T-cell (primary cell): ENCODE results near the gene HAPLN3. TPM values are rescaled to one million over a fixed set of nuclear protein-coding genes. Genes with fewer than 3 reads are reported as not detected.
"Not testable (repeated sequence)": the region's sequence is repeated elsewhere in the genome, so short reads cannot be mapped to it uniquely, and the experiment has no call there.

ENCODE experiments used
- ATAC-seq, 4 experiments: fragments of 200-7000 bp in 3 of 4; fragments of 150-1000 bp in 1 of 4; cut with Tn5 transposase; replicated peaks in 1 of 4; 1 replicate in 3 of 4; 2 replicates in 1 of 4; pipeline ENCODE4 v1.10.0; 2021; ENCODE audit warnings: moderate library complexity in 3 of 4, mild to moderate bottlenecking in 2 of 4, moderate number of reproducible peaks in 1 of 4
- CTCF ChIA-PET, 2 donors: fragments of 300-600 bp; sonication (Branson Sonifier 250); formaldehyde crosslinking; loops; one replicate each; lab custom pipeline; 2022; ENCODE audit warnings: antibody characterized with exemption in 2 of 2; lab: Charles Lee
- POLR2A ChIA-PET, 2 donors: fragments of 300-600 bp; sonication (Branson Sonifier 250); formaldehyde crosslinking; loops; one replicate each; lab custom pipeline; 2022; ENCODE audit warnings: antibody characterized with exemption in 2 of 2; lab: Charles Lee
- DNase-seq, 35 experiments: peaks; one replicate each; pipeline versions ENCODE4 v3.0.0 to v3.0.0-alpha.2; 2013 to 2023
- H3K27ac ChIP-seq: one replicate; pipeline ENCODE4 v1.5.1; 2013; ENCODE audit warnings: low read length
- H3K27me3 ChIP-seq, 2 experiments: replicated peaks in 1 of 2; 1 replicate in 1 of 2; 2 replicates in 1 of 2; pipeline versions ENCODE4 v1.6.1 to v1.7.0; 2013; ENCODE audit warnings: low read length in 1 of 2, mixed read lengths in 1 of 2; ENCODE audit not compliant: control insufficient read depth in 2 of 2, insufficient read depth in 2 of 2; ENCODE audit errors: extremely low read depth in 1 of 2
- H3K36me3 ChIP-seq, 2 donors: 1 replicate in 1 of 2; 2 replicates in 1 of 2; pipeline versions ENCODE4 v1.6.1 to v1.7.0; 2013; ENCODE audit warnings: low read length in 1 of 2; ENCODE audit not compliant: control insufficient read depth in 2 of 2, insufficient read depth in 1 of 2; ENCODE audit errors: extremely low read depth in 1 of 2
- H3K4me1 ChIP-seq, 2 experiments: 1 replicate in 1 of 2; 2 replicates in 1 of 2; pipeline versions ENCODE4 v1.6.1 to v1.7.0; 2013; ENCODE audit warnings: low read length in 2 of 2, mixed read lengths in 1 of 2; ENCODE audit not compliant: insufficient read depth in 2 of 2, control insufficient read depth in 1 of 2; ENCODE audit errors: extremely low read depth in 1 of 2
- H3K4me3 ChIP-seq, 2 donors: 1 replicate in 1 of 2; 2 replicates in 1 of 2; pipeline versions ENCODE4 v1.5.1 to v1.7.0; 2013; ENCODE audit warnings: mild to moderate bottlenecking in 2 of 2, low read length in 1 of 2, moderate library complexity in 1 of 2; ENCODE audit not compliant: control insufficient read depth in 1 of 2; ENCODE audit errors: extremely low read depth in 1 of 2
- H3K9me3 ChIP-seq: 2 replicates; pipeline ENCODE4 v1.7.0; 2013
- H3K27ac Mint-ChIP-seq, 2 donors: one replicate each; pipeline ENCODE4 v1.8.0; 2020 to 2021; ENCODE audit warnings: mild to moderate bottlenecking in 2 of 2, mixed read lengths in 2 of 2
- H3K27me3 Mint-ChIP-seq, 2 donors: one replicate each; pipeline ENCODE4 v1.8.0; 2021 to 2022; ENCODE audit warnings: mixed read lengths in 2 of 2
- H3K36me3 Mint-ChIP-seq: one replicate; pipeline ENCODE4 v1.8.0; 2021; ENCODE audit warnings: mixed read lengths
- H3K4me1 Mint-ChIP-seq, 3 donors: one replicate each; pipeline ENCODE4 v1.8.0; 2020 to 2022; ENCODE audit warnings: mixed read lengths in 3 of 3, mild to moderate bottlenecking in 1 of 3
- H3K4me3 Mint-ChIP-seq, 3 donors: one replicate each; pipeline ENCODE4 v1.8.0; 2020 to 2022; ENCODE audit warnings: mild to moderate bottlenecking in 3 of 3, mixed read lengths in 3 of 3, moderate library complexity in 3 of 3
- H3K9me3 Mint-ChIP-seq, 3 donors: one replicate each; pipeline ENCODE4 v1.8.0; 2020 to 2022; ENCODE audit warnings: mixed read lengths in 3 of 3
- WGBS: methylation state at CpG from one replicate; pipeline ENCODE4 v1.1.5; 2013; ENCODE audit warnings: missing lambda C conversion rate; ENCODE audit not compliant: insufficient coverage; 5-methylcytosine and 5-hydroxymethylcytosine counted together
- total RNA-seq, 35 experiments: library from RNA in 6 of 35; stranded (reverse) in 6 of 35; fragments of 120-200 nt in 1 of 35; gene quantifications; one replicate each; pipeline versions ENCODE4 v1.2.1 to v1.2.4 and lab custom pipeline; 2013 to 2026

The HAPLN3 gene, protein sequence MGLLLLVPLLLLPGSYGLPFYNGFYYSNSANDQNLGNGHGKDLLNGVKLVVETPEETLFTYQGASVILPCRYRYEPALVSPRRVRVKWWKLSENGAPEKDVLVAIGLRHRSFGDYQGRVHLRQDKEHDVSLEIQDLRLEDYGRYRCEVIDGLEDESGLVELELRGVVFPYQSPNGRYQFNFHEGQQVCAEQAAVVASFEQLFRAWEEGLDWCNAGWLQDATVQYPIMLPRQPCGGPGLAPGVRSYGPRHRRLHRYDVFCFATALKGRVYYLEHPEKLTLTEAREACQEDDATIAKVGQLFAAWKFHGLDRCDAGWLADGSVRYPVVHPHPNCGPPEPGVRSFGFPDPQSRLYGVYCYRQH
- total RNA-seq, result 100 to 1,000 TPM in 4 of 5 donors, 10 to 100 TPM in 1; 86.2 to 187 (median 156) TPM
- 49.0 TPM for total RNA-seq (2013)
- 60.5 to 345 (median 152) reads per million in 29 experiments for total RNA-seq (lab: John Stamatoyannopoulos, UW)

DNA sequence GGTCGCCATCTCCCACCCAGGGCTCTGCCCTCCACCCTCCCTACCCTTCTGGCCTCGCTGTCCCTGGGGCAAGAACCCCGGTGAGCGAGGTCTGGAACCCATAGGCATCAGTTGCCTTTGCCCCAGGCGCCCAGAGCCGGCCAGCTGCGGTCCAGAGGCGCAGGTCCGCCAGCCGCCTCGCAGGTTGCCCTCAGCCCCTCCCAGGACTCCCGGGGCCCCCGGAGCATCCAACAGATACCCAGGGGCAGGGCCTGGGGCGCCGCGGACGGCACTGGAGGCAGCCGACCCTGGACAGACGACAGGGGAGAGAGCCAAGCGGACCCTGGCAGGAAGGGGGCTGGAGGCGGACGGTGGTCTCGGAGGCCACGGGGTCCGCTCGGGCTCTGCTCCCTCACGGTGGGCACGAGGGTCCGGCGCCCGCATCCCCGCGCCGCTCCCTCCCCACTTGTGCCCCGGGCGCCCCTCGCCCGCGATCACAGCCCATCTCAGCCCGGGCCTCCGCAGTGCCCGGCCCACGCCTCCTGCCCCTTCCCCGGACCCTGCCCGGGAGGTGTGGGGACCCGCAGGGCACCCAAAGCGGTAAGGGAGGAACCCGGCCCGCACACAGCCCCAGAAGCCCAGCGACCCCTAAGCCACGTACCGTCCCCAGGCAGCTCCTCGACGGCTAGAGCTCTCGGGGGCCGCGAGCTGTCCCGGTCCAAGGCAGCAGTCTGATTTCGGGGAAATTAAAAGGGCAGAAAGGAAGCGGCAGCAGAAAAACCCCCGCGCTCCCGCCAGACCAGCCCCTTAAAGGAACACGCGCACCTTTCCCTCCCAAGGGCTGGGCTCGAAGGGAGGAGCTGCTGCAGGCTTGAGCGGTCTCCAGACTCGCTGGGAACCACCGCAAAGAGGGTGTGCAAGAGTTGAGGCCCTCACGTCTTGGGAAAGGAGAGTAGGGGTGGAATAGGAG, at the start of gene HAPLN3:
Gene HAPLN3, minus strand, starts transcription at position 726 of the 949 bp plus-strand sequence. CDS start 8,246 bp downstream, outside the sequence.
- Mint-ChIP-seq H3K4me1 (peaks cover 43 to 45% (median 44%) of the 10 kb centered on the region in 3 donors), H3K27ac (peak within 1 kb of the TSS; percentile 84 to 88), H3K9me3 (no peaks in the 10 kb centered on the region), H3K27me3 (peaks cover 0 to 1% of the 10 kb centered on the region in 2 donors), H3K4me3 (peak within 1 kb of the TSS; percentile 81 to 88 (median 87)), H3K36me3 (no peaks in the 10 kb centered on the region)
- H3K4me1 ChIP-seq, result peaks cover 25 to 43% of the 10 kb centered on the region in 2 experiments
- under 1% methylated on average over 63 of the region's 70 CpGs for WGBS
- ChIA-PET POLR2A (interaction anchor here in 1 of 2 donors (0.6 kb wide), 1 partner anchor 434 kb away, joined by 5 read pairs; no protein-coding TSS in a partner anchor), CTCF (interaction anchor here (0.6 to 6.3 kb wide), 11 partner anchors 9 to 417 kb away, joined by 3 to 44 read pairs (median 5); no protein-coding TSS in a partner anchor)
- H3K36me3 ChIP-seq, result peaks cover 5 to 9% of the 10 kb centered on the region in 2 donors
- peak in 31 of 35 experiments; percentile 17 to 66 (median 38) for DNase-seq
- peak within 1 kb of the TSS; percentile 36 for H3K27ac ChIP-seq
- peak within 1 kb of the TSS; percentile 85 to 86 for H3K4me3 ChIP-seq
- no peaks in the 10 kb centered on the region for H3K9me3 ChIP-seq
- peak; percentile 31 to 45 (median 36) for ATAC-seq
- H3K27me3 ChIP-seq, result peaks cover 0 to 19% of the 10 kb centered on the region in 2 experiments

GRCh38 chr15:88940110-88940675, 44.8 kb upstream of the HAPLN3 start:
- no peaks in the 10 kb centered on the region for H3K9me3 ChIP-seq
- H3K36me3 ChIP-seq, result no peaks in the 10 kb centered on the region
- 90% methylated on average over 3 of the region's 4 CpGs for WGBS
- H3K27me3 ChIP-seq, result peaks cover 0 to 2% of the 10 kb centered on the region in 2 experiments
- no peak for ATAC-seq
- H3K4me1 ChIP-seq, result no peaks in the 10 kb centered on the region
- no peak overlapping the region for H3K4me3 ChIP-seq
- Mint-ChIP-seq H3K27me3 (no peaks in the 10 kb centered on the region), H3K4me1 (no peaks in the 10 kb centered on the region), H3K4me3 (no peak overlapping the region), H3K9me3 (no peaks in the 10 kb centered on the region), H3K27ac (no peak overlapping the region), H3K36me3 (no peaks in the 10 kb centered on the region)
- H3K27ac ChIP-seq, result no peak overlapping the region
- ChIA-PET CTCF (no interaction called here), POLR2A (no interaction called here)
- no peak for DNase-seq

- H3K9me3 Mint-ChIP-seq, result peaks cover 0 to 4% (median 2%) of the 10 kb centered on the region in 3 donors
- Histone ChIP-seq H3K4me1 (no peaks in the 10 kb centered on the region), H3K27me3 (peaks cover 0 to 2% of the 10 kb centered on the region in 2 experiments), H3K9me3 (no peaks in the 10 kb centered on the region), H3K36me3 (no peaks in the 10 kb centered on the region), H3K4me3 (no peak overlapping the region), H3K27ac (no peak overlapping the region)
- peaks cover 3% of the 10 kb centered on the region in 2 donors for H3K27me3 Mint-ChIP-seq
- ChIA-PET CTCF (no interaction called here), POLR2A (interaction anchor here in 1 of 2 donors (0.7 kb wide), 1 partner anchor 17 kb away, joined by 7 read pairs; no protein-coding TSS in a partner anchor)
- H3K4me1 Mint-ChIP-seq, result no peaks in the 10 kb centered on the region
- H3K4me3 Mint-ChIP-seq, result no peak overlapping the region
- DNase-seq (no peak), ATAC-seq (no peak)
- no peaks in the 10 kb centered on the region for H3K36me3 Mint-ChIP-seq
- WGBS, result 70% methylated on average over 1 of the region's 2 CpGs
- H3K27ac Mint-ChIP-seq, result no peak overlapping the region
Observed at GRCh38 chr15:88939486-88939806, 44.1 kb upstream of the HAPLN3 start.

GRCh38 chr15:88938802-88939485, 43.6 kb upstream of the HAPLN3 start:
- H3K36me3 ChIP-seq, result no peaks in the 10 kb centered on the region
- no peaks in the 10 kb centered on the region for H3K9me3 ChIP-seq
- H3K36me3 Mint-ChIP-seq, result no peaks in the 10 kb centered on the region
- H3K27ac Mint-ChIP-seq, result no peak overlapping the region
- ChIA-PET POLR2A (interaction anchor here in 1 of 2 donors (0.7 kb wide), 1 partner anchor 16 kb away, joined by 7 read pairs; no protein-coding TSS in a partner anchor), CTCF (no interaction called here)
- H3K27me3 ChIP-seq, result peaks cover 0 to 2% of the 10 kb centered on the region in 2 experiments
- DNase-seq (no peak), ATAC-seq (no peak)
- no peak overlapping the region for H3K4me3 Mint-ChIP-seq
- WGBS, result 76% methylated on average over 9 of the region's 15 CpGs
- peaks cover 3% of the 10 kb centered on the region in 2 donors for H3K27me3 Mint-ChIP-seq
- H3K4me3 ChIP-seq, result no peak overlapping the region
- no peaks in the 10 kb centered on the region for H3K4me1 Mint-ChIP-seq
- H3K27ac ChIP-seq, result no peak overlapping the region
- peaks cover 0 to 8% (median 5%) of the 10 kb centered on the region in 3 donors for H3K9me3 Mint-ChIP-seq
- H3K4me1 ChIP-seq, result no peaks in the 10 kb centered on the region

GRCh38 chr15:88934449-88934848, 39.1 kb upstream of the HAPLN3 start:
- H3K27ac Mint-ChIP-seq, H3K27me3 ChIP-seq, H3K9me3 Mint-ChIP-seq, ATAC-seq, POLR2A ChIA-PET, H3K4me3 Mint-ChIP-seq, H3K4me1 ChIP-seq, CTCF ChIA-PET, H3K9me3 ChIP-seq, H3K27ac ChIP-seq, H3K4me3 ChIP-seq, DNase-seq, H3K36me3 ChIP-seq, H3K36me3 Mint-ChIP-seq, H3K4me1 Mint-ChIP-seq: not testable (repeated sequence)
- H3K27me3 Mint-ChIP-seq, result peaks cover 8 to 16% of the 10 kb centered on the region in 2 donors
- 70% methylated on average over 2 of the region's 4 CpGs for WGBS
